ENCODE measurements around the gene BORCS5.

DNA sequence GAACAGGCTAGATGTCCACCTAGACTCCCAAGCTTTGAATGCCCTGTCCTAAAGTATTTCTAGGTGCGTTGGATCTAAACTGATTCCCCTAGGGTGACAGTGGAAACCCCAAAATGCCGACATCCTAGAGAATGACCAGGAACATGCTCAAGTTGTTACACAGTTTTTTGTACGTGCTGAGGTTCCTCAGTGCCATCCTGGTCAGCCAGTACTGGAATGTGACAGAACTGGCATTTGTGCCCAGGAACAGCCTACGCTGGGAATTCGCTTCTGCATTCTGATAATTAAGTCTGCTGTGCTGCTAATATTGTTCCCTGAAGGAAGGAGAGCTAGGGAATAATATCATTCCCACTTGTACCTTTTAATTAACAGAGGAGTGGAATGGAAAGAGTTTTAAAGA lies 40.3 kb downstream of the BORCS5 start:
- TF ChIP-seq, protein P1, sequence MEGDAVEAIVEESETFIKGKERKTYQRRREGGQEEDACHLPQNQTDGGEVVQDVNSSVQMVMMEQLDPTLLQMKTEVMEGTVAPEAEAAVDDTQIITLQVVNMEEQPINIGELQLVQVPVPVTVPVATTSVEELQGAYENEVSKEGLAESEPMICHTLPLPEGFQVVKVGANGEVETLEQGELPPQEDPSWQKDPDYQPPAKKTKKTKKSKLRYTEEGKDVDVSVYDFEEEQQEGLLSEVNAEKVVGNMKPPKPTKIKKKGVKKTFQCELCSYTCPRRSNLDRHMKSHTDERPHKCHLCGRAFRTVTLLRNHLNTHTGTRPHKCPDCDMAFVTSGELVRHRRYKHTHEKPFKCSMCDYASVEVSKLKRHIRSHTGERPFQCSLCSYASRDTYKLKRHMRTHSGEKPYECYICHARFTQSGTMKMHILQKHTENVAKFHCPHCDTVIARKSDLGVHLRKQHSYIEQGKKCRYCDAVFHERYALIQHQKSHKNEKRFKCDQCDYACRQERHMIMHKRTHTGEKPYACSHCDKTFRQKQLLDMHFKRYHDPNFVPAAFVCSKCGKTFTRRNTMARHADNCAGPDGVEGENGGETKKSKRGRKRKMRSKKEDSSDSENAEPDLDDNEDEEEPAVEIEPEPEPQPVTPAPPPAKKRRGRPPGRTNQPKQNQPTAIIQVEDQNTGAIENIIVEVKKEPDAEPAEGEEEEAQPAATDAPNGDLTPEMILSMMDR (IDR thresholded peaks at IDR 0.05; ENCODE audit: control extremely low read depth in 1 of 3, insufficient read depth in 1 of 3, low read depth in 1 of 3, low read length in 3 of 3): no peak
- no peak for TF ChIP-seq POLR2A (IDR thresholded peaks at IDR 0.05; ENCODE audit: control extremely low read depth in 1 of 2, low read depth in 2 of 2, low read length in 2 of 2)
- TF ChIP-seq, protein P2, sequence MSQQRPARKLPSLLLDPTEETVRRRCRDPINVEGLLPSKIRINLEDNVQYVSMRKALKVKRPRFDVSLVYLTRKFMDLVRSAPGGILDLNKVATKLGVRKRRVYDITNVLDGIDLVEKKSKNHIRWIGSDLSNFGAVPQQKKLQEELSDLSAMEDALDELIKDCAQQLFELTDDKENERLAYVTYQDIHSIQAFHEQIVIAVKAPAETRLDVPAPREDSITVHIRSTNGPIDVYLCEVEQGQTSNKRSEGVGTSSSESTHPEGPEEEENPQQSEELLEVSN (IDR thresholded peaks at IDR 0.05): no peak
- no peak for TF ChIP-seq ZNF274 (IDR thresholded peaks at IDR 0.05; ENCODE audit: borderline replicate concordance, extremely low read depth, low read length)
- TF ChIP-seq, protein P3, sequence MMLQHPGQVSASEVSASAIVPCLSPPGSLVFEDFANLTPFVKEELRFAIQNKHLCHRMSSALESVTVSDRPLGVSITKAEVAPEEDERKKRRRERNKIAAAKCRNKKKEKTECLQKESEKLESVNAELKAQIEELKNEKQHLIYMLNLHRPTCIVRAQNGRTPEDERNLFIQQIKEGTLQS (IDR thresholded peaks at IDR 0.05; ENCODE audit: insufficient read depth, low read depth, low read length): no peak
- TF ChIP-seq CEBPB (IDR thresholded peaks at IDR 0.05; ENCODE audit: low read depth, low read length): no peak
- TF ChIP-seq EZH2 (IDR thresholded peaks at IDR 0.05; ENCODE audit: low read depth, low read length, severe bottlenecking): no peak
- no peak for TF ChIP-seq POLR2AphosphoS5 (IDR thresholded peaks at IDR 0.05; ENCODE audit: low read depth, low read length)
- TF ChIP-seq, protein P4, sequence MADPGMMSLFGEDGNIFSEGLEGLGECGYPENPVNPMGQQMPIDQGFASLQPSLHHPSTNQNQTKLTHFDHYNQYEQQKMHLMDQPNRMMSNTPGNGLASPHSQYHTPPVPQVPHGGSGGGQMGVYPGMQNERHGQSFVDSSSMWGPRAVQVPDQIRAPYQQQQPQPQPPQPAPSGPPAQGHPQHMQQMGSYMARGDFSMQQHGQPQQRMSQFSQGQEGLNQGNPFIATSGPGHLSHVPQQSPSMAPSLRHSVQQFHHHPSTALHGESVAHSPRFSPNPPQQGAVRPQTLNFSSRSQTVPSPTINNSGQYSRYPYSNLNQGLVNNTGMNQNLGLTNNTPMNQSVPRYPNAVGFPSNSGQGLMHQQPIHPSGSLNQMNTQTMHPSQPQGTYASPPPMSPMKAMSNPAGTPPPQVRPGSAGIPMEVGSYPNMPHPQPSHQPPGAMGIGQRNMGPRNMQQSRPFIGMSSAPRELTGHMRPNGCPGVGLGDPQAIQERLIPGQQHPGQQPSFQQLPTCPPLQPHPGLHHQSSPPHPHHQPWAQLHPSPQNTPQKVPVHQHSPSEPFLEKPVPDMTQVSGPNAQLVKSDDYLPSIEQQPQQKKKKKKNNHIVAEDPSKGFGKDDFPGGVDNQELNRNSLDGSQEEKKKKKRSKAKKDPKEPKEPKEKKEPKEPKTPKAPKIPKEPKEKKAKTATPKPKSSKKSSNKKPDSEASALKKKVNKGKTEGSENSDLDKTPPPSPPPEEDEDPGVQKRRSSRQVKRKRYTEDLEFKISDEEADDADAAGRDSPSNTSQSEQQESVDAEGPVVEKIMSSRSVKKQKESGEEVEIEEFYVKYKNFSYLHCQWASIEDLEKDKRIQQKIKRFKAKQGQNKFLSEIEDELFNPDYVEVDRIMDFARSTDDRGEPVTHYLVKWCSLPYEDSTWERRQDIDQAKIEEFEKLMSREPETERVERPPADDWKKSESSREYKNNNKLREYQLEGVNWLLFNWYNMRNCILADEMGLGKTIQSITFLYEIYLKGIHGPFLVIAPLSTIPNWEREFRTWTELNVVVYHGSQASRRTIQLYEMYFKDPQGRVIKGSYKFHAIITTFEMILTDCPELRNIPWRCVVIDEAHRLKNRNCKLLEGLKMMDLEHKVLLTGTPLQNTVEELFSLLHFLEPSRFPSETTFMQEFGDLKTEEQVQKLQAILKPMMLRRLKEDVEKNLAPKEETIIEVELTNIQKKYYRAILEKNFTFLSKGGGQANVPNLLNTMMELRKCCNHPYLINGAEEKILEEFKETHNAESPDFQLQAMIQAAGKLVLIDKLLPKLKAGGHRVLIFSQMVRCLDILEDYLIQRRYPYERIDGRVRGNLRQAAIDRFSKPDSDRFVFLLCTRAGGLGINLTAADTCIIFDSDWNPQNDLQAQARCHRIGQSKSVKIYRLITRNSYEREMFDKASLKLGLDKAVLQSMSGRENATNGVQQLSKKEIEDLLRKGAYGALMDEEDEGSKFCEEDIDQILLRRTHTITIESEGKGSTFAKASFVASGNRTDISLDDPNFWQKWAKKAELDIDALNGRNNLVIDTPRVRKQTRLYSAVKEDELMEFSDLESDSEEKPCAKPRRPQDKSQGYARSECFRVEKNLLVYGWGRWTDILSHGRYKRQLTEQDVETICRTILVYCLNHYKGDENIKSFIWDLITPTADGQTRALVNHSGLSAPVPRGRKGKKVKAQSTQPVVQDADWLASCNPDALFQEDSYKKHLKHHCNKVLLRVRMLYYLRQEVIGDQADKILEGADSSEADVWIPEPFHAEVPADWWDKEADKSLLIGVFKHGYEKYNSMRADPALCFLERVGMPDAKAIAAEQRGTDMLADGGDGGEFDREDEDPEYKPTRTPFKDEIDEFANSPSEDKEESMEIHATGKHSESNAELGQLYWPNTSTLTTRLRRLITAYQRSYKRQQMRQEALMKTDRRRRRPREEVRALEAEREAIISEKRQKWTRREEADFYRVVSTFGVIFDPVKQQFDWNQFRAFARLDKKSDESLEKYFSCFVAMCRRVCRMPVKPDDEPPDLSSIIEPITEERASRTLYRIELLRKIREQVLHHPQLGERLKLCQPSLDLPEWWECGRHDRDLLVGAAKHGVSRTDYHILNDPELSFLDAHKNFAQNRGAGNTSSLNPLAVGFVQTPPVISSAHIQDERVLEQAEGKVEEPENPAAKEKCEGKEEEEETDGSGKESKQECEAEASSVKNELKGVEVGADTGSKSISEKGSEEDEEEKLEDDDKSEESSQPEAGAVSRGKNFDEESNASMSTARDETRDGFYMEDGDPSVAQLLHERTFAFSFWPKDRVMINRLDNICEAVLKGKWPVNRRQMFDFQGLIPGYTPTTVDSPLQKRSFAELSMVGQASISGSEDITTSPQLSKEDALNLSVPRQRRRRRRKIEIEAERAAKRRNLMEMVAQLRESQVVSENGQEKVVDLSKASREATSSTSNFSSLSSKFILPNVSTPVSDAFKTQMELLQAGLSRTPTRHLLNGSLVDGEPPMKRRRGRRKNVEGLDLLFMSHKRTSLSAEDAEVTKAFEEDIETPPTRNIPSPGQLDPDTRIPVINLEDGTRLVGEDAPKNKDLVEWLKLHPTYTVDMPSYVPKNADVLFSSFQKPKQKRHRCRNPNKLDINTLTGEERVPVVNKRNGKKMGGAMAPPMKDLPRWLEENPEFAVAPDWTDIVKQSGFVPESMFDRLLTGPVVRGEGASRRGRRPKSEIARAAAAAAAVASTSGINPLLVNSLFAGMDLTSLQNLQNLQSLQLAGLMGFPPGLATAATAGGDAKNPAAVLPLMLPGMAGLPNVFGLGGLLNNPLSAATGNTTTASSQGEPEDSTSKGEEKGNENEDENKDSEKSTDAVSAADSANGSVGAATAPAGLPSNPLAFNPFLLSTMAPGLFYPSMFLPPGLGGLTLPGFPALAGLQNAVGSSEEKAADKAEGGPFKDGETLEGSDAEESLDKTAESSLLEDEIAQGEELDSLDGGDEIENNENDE (IDR thresholded peaks at IDR 0.05; ENCODE audit: insufficient replicate concordance, low read length): no peak
- no peak for TF ChIP-seq KDM1A (IDR thresholded peaks at IDR 0.05; ENCODE audit: borderline replicate concordance, low read length)
